GM12878 (cell line): Measurements from ENCODE around the gene DNAJC25.

ENCODE experiments used
- EP300 ChIP-seq, 2 experiments: fragments of 150-350 bp in 1 of 2; IDR thresholded peaks; 2 replicates each; pipeline ENCODE4 v1.6.1; 2011 to 2012; ENCODE audit warnings: low read depth in 2 of 2, low read length in 2 of 2, borderline replicate concordance in 1 of 2, improper control_type of control experiment in 1 of 2, inconsistent platforms in 1 of 2; ENCODE audit not compliant: control insufficient read depth in 1 of 2
- EZH2 ChIP-seq: IDR thresholded peaks from 2 replicates; pipeline ENCODE4 v1.6.1; 2012; ENCODE audit warnings: low read depth, mild to moderate bottlenecking, control low read depth, inconsistent platforms, low read length, borderline replicate concordance; ENCODE audit not compliant: control insufficient read depth
- HDAC2 ChIP-seq: fragments of 200-600 bp; sonication (generic); IDR thresholded peaks from 2 replicates; pipeline ENCODE4 v1.6.1; 2017
- MYC ChIP-seq: IDR thresholded peaks from 2 replicates; pipeline ENCODE4 v1.6.1; 2011; ENCODE audit warnings: mild to moderate bottlenecking, low read length, moderate library complexity, inconsistent platforms; ENCODE audit not compliant: insufficient read depth, insufficient replicate concordance, insufficient read length, severe bottlenecking
- POLR2A ChIP-seq: IDR thresholded peaks from 2 replicates; pipeline ENCODE4 v1.6.1; 2011; ENCODE audit warnings: low read depth, mild to moderate bottlenecking, low read length
- RAD21 ChIP-seq: IDR thresholded peaks from 2 replicates; pipeline ENCODE4 v1.6.1; 2011; ENCODE audit warnings: mild to moderate bottlenecking, low read depth, low read length, moderate library complexity; ENCODE audit not compliant: insufficient read depth
- RCOR1 ChIP-seq: conservative IDR thresholded peaks from 2 replicates; pipeline ENCODE4 v1.6.1; 2012; ENCODE audit warnings: low read depth, low read length, improper control_type of control experiment
- RELA ChIP-seq: fragments of 450-650 bp; IDR thresholded peaks from 2 replicates; pipeline ENCODE4 v1.8.0; 2014; ENCODE audit warnings: borderline replicate concordance; ENCODE audit not compliant: partially characterized antibody
- RFX5 ChIP-seq: IDR thresholded peaks from 2 replicates; pipeline ENCODE4 v1.6.1; 2011; ENCODE audit warnings: low read depth, low read length, improper control_type of control experiment
- TAF1 ChIP-seq: IDR thresholded peaks from 2 replicates; pipeline ENCODE4 v1.6.1; 2011; ENCODE audit warnings: mild to moderate bottlenecking, low read depth, low read length, borderline replicate concordance
- TF ChIP-seq, protein P1 (sequence below): fragments of 450-650 bp; IDR thresholded peaks from 2 replicates; pipeline ENCODE4 v1.6.1; 2017; ENCODE audit warnings: mild to moderate bottlenecking, moderate library complexity
- TF ChIP-seq, protein P2 (sequence below): fragments of 450-650 bp; formaldehyde crosslinking; IDR thresholded peaks from 2 replicates; pipeline ENCODE4 v1.4.0; 2020; ENCODE audit warnings: mild to moderate bottlenecking, moderate library complexity
- TF ChIP-seq, protein P3 (sequence below), 3 experiments: IDR thresholded peaks in 2 of 3; conservative IDR thresholded peaks in 1 of 3; 2 replicates each; pipeline ENCODE4 v1.5.1; 2011; ENCODE audit warnings: low read depth in 3 of 3, low read length in 3 of 3, mild to moderate bottlenecking in 3 of 3, control low read depth in 2 of 3, moderate library complexity in 2 of 3, inconsistent platforms in 1 of 3, mixed read lengths in 1 of 3; ENCODE audit not compliant: control insufficient read depth in 2 of 3, insufficient read depth in 1 of 3; ENCODE audit errors: extremely low read depth in 1 of 3

DNA sequence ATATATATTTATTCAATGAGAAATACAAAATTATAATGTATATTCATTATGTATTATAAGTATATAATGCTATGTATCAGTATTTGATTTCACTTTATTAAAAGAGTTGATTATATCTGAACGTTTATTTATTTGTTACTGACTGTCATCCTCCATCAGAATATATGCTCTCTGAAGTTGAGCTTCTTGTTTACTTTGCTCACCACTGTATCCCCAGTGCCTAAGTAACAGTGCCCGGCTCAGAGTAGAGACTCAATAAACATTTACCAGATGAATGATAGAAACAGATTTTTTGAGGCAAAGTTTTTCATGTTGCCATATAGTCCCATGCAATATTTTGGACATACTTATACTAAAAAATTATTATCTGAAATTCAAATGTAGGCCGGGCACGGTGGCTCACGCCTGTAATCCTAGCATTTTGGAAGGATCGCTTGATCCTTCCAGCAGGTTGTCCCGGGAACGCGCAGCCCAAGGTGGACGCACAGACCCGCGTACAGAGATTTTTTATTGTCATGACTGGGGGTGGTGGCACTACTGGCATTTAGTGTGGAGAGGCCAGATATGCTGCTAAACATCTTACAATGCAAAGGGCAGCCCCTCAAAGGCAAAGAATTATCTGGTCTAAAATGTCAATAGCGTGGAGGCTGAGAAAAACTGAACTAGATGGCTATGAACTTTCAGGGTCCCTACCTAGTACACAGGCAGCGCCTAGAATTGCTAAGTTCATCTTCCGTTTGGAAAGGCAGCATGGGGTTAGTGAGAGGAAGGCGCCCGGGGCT is 761 bp upstream of the DNAJC25 start:
- no peak for TF ChIP-seq EZH2
- no peak for TF ChIP-seq RCOR1
- no peak for TF ChIP-seq POLR2A
- TF ChIP-seq MYC: no peak
- no peak for TF ChIP-seq RELA
- TF ChIP-seq, protein P1, sequence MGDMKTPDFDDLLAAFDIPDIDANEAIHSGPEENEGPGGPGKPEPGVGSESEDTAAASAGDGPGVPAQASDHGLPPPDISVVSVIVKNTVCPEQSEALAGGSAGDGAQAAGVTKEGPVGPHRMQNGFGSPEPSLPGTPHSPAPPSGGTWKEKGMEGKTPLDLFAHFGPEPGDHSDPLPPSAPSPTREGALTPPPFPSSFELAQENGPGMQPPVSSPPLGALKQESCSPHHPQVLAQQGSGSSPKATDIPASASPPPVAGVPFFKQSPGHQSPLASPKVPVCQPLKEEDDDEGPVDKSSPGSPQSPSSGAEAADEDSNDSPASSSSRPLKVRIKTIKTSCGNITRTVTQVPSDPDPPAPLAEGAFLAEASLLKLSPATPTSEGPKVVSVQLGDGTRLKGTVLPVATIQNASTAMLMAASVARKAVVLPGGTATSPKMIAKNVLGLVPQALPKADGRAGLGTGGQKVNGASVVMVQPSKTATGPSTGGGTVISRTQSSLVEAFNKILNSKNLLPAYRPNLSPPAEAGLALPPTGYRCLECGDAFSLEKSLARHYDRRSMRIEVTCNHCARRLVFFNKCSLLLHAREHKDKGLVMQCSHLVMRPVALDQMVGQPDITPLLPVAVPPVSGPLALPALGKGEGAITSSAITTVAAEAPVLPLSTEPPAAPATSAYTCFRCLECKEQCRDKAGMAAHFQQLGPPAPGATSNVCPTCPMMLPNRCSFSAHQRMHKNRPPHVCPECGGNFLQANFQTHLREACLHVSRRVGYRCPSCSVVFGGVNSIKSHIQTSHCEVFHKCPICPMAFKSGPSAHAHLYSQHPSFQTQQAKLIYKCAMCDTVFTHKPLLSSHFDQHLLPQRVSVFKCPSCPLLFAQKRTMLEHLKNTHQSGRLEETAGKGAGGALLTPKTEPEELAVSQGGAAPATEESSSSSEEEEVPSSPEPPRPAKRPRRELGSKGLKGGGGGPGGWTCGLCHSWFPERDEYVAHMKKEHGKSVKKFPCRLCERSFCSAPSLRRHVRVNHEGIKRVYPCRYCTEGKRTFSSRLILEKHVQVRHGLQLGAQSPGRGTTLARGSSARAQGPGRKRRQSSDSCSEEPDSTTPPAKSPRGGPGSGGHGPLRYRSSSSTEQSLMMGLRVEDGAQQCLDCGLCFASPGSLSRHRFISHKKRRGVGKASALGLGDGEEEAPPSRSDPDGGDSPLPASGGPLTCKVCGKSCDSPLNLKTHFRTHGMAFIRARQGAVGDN: no peak
- no peak for TF ChIP-seq RAD21
- no peak for TF ChIP-seq TAF1
- no peak for TF ChIP-seq HDAC2
- TF ChIP-seq, protein P2, sequence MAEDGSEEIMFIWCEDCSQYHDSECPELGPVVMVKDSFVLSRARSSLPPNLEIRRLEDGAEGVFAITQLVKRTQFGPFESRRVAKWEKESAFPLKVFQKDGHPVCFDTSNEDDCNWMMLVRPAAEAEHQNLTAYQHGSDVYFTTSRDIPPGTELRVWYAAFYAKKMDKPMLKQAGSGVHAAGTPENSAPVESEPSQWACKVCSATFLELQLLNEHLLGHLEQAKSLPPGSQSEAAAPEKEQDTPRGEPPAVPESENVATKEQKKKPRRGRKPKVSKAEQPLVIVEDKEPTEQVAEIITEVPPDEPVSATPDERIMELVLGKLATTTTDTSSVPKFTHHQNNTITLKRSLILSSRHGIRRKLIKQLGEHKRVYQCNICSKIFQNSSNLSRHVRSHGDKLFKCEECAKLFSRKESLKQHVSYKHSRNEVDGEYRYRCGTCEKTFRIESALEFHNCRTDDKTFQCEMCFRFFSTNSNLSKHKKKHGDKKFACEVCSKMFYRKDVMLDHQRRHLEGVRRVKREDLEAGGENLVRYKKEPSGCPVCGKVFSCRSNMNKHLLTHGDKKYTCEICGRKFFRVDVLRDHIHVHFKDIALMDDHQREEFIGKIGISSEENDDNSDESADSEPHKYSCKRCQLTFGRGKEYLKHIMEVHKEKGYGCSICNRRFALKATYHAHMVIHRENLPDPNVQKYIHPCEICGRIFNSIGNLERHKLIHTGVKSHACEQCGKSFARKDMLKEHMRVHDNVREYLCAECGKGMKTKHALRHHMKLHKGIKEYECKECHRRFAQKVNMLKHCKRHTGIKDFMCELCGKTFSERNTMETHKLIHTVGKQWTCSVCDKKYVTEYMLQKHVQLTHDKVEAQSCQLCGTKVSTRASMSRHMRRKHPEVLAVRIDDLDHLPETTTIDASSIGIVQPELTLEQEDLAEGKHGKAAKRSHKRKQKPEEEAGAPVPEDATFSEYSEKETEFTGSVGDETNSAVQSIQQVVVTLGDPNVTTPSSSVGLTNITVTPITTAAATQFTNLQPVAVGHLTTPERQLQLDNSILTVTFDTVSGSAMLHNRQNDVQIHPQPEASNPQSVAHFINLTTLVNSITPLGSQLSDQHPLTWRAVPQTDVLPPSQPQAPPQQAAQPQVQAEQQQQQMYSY (CRISPR knock-in tag): no peak
- TF ChIP-seq, protein P3, sequence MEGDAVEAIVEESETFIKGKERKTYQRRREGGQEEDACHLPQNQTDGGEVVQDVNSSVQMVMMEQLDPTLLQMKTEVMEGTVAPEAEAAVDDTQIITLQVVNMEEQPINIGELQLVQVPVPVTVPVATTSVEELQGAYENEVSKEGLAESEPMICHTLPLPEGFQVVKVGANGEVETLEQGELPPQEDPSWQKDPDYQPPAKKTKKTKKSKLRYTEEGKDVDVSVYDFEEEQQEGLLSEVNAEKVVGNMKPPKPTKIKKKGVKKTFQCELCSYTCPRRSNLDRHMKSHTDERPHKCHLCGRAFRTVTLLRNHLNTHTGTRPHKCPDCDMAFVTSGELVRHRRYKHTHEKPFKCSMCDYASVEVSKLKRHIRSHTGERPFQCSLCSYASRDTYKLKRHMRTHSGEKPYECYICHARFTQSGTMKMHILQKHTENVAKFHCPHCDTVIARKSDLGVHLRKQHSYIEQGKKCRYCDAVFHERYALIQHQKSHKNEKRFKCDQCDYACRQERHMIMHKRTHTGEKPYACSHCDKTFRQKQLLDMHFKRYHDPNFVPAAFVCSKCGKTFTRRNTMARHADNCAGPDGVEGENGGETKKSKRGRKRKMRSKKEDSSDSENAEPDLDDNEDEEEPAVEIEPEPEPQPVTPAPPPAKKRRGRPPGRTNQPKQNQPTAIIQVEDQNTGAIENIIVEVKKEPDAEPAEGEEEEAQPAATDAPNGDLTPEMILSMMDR (IDR thresholded peaks at IDR 0.05 in 2 of 3, conservative IDR thresholded peaks at IDR 0.05 in 1 of 3; ENCODE audit: control insufficient read depth in 2 of 3, extremely low read depth in 1 of 3, insufficient read depth in 1 of 3, low read depth in 3 of 3, low read length in 3 of 3): no peak
- TF ChIP-seq RFX5: no peak
- no peak for TF ChIP-seq EP300 (IDR thresholded peaks at IDR 0.05; ENCODE audit: borderline replicate concordance in 1 of 2, control insufficient read depth in 1 of 2, low read depth in 2 of 2, low read length in 2 of 2)
